GM19397 (cell line): Measurements from ENCODE around the gene ANTXR1.

Experiments
- ATAC-seq: cut with Tn5 transposase; IDR thresholded peaks from one replicate; pipeline ENCODE4 v1.9.1; 2021; ENCODE audit warnings: mild to moderate bottlenecking, moderate library complexity; ENCODE audit not compliant: unreplicated experiment

ANTXR1 gene

GRCh38 chr2:69067866-69068265 is 54.9 kb downstream of the ANTXR1 start:
- ATAC-seq = no peak

GRCh38 chr2:69070969-69071368 is 58.0 kb downstream of the ANTXR1 start:
- ATAC-seq = no peak

GRCh38 chr2:69073928-69074570 is 61.1 kb downstream of the ANTXR1 start:
- ATAC-seq = no peak

GRCh38 chr2:69074918-69075317 is 61.9 kb downstream of the ANTXR1 start:
- ATAC-seq = no peak

GRCh38 chr2:69075486-69075885 is 62.5 kb downstream of the ANTXR1 start:
- no peak for ATAC-seq

- ATAC-seq = no peak
These were observed 63.6 kb downstream of the ANTXR1 start for GRCh38 chr2:69076601-69077000.

GRCh38 chr2:69077252-69077950 is 64.4 kb downstream of the ANTXR1 start:
- no peak for ATAC-seq

GRCh38 chr2:69080071-69080470 is 67.1 kb downstream of the ANTXR1 start:
- ATAC-seq = no peak

- no peak for ATAC-seq
These were observed 68.1 kb downstream of the ANTXR1 start for GRCh38 chr2:69081001-69081580.

GRCh38 chr2:69081757-69082156 is 68.8 kb downstream of the ANTXR1 start:
- ATAC-seq = no peak

- peak; percentile 57 for ATAC-seq
These were observed 69.5 kb downstream of the ANTXR1 start for GRCh38 chr2:69082430-69082997.

- ATAC-seq = no peak
These were observed 70.3 kb downstream of the ANTXR1 start for GRCh38 chr2:69083235-69083748.

- no peak for ATAC-seq
These were observed 71.5 kb downstream of the ANTXR1 start for GRCh38 chr2:69084492-69084891.

GRCh38 chr2:69086466-69086865 is 73.5 kb downstream of the ANTXR1 start:
- no peak for ATAC-seq

GRCh38 chr2:69087211-69087911 is 74.4 kb downstream of the ANTXR1 start:
- ATAC-seq = no peak

GRCh38 chr2:69087912-69088240 is 74.9 kb downstream of the ANTXR1 start:
- no peak for ATAC-seq

- no peak for ATAC-seq
These were observed 75.5 kb downstream of the ANTXR1 start for GRCh38 chr2:69088466-69088865.

- no peak for ATAC-seq
These were observed 76.3 kb downstream of the ANTXR1 start for GRCh38 chr2:69089266-69089665.

- no peak for ATAC-seq
These were observed 77.0 kb downstream of the ANTXR1 start for GRCh38 chr2:69089998-69090397.

- no peak for ATAC-seq
These were observed 77.8 kb downstream of the ANTXR1 start for GRCh38 chr2:69090820-69091219.

GRCh38 chr2:69092857-69093256 is 79.9 kb downstream of the ANTXR1 start:
- no peak for ATAC-seq
